Left ventricle myocardium superior (tissue), 1 donor: ENCODE results near the gene TMF1. TPM values are rescaled to one million over a fixed set of nuclear protein-coding genes. Genes with fewer than 3 reads are reported as not detected.

Experiments
- ATAC-seq: fragments of 200-7000 bp; cut with Tn5 transposase; one replicate; pipeline ENCODE4 v1.9.1; 2020; ENCODE audit warnings: mild to moderate bottlenecking, moderate library complexity
- DNase-seq: peaks from one replicate; pipeline ENCODE4 v3.0.0-alpha.2; 2020
- intact Hi-C: fragments of 100-400 bp; cut with micrococcal nuclease; formaldehyde crosslinking; loops from one replicate; pipeline ENCODE4 v1.11.0; 2022
- microRNA-seq: library from miRNA; unstranded; fragments of <30 nt; microRNA quantifications from one replicate; pipeline ENCODE4 v1.2.0, GENCODE V29; 2020; ENCODE audit warnings: borderline number of aligned reads
- total RNA-seq: library from RNA; stranded (reverse); fragmentation: NEBNext Ultra II Directional; extraction: Animal tissue kit (Norgen Biotek cat#: 25700); gene quantifications from one replicate; pipeline ENCODE4 v1.2.1, GENCODE V29; 2021
- donor health status: DM: no; HTN: yes; CAD: no; lungs with severe emphysema.

Gene TMF1
- total RNA-seq, 1 donor from 2014 or later, result 18.9 TPM

DNA sequence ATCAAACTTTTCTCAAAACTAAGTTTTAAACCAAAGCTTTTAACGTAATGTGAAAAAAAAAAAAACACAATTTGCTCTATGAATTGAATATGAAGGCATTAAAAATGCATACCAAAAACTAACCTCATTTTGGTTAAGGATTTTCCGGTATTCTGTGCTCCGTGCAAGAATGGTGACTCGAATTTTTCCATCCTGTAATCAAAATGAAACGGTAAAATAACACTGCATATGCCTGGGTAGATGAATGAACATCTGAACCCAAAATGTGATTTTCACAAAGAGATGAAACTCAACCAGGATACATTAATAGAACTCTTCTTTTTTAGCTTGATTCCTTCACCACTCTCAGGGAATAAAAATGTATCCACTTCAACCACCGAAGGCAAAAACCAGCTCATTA, 64.8 kb downstream of the TMF1 start:
- ATAC-seq (no peak), DNase-seq (no peak)
- intact Hi-C loops, result no loop called here

DNA sequence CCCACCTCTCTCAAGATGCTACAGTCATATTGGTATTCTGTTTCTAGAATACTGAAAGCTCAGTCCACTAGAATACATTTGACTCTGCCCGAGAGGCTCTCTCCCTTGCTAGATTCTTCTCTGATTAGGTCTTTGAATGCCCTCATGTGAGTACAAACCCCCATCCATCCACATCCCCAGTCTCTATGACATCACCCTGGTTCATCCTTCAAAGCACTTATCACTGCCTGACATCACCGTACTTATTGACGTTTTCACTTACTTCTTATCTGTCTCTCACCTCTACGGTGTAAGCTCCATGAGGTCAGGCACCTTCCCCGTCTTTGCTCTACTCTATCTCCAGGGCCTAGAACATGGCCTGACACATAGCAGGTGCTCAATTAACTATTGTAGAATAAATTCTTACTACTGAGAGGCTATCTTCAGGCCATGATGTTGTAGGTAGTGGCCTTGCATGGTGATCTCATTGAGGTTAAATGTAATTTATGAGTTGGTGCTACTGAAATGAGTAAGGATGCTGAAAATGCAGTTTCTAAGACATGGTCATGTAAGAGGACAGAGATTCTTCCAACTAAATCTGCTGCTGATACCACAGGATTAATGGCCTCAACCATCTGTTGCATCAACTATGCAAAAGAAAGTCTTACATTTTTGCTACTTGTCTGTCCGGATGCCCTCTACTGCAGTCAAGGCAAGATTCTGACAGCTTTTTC, 65.5 kb downstream of the TMF1 start:
- ATAC-seq (no peak), DNase-seq (no peak)
- intact Hi-C loops, result no loop called here

DNA sequence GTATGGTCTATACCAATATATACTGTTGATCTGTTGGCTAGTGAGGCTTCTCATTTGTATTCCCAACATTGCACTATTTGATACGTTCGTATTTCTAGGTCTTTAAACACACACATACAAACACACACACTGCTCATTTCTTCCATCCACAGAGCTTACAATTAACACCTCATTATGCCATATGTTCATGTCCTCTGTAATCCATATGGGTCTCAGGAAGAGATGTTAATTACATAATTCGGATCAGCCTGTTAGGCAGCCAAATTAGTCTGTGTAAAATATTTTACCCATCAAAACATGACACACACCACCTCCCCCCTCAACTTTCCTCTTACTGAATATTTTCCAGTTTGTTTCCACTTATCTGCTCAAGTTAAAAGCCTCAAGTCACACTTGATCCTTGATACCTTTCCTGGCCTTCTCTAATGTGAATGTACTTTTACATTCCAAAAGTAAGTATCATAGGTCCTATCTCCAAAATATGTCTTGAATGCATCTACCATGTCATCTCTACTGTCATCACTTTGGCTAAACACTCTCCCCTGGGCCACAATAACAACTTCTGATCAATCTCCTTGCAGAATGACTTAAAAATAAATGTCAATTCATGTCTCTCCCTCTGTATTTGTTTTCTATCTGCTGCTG, 66.9 kb downstream of the TMF1 start:
- ATAC-seq (no peak), DNase-seq (no peak)
- intact Hi-C loops, result no loop called here

DNA sequence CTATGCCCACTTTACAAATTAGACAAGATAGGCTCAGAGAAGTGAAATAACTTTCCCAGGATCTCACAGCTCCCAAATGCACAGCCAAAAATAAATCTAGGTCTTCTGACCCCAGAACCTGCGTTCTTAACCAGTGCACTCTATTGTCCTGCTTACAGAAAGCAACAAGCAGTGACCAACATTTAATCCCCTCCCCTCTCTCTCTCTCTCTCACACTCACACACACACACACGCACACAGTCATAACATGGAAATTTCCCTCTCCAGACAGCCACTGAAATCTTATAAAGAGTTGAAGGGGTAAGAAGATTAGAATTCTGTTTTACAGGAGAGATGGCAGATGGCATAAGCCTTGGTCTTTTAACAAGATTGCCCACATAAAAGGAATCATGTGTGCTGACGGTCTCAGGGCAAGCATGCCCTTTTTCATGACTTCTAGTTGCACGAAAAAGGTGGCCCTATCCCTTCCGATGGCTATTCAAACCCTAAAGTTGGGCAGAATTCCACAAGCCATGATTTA, 68.1 kb downstream of the TMF1 start:
- no peak for ATAC-seq
- intact Hi-C loops, result no loop called here
- DNase-seq, result no peak

DNA sequence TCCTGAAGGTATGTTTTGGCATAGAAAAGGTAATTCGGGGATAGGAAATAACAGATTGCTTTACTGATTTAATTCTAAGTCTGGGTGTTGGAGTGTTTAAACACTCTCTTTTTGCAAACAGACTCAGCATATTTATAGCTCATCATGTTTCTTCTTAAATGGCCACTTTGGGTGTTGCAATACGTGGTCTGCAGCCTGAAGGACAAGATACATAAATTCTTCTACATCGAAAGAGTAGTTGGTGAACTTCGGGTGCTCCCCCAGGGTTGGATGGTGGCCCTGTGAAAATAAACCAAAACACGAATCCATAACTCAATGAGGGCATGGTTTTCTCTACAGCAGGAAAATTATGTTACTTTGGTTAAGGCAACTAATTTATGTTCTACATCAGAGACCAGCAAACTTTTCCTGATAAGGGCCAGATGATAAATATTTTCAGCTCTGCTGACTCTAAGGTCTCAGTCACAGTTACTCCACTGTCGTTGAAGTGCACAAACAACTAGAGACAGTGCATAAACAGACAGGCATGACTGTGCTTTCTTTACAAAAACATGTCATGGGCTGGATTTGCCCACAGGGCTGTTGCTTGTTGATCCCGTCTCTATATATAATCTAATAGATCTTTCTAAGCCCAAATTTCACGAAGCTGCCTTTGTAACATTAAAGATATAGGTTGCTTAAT, 74.5 kb downstream of the TMF1 start:
- ATAC-seq, result no peak
- intact Hi-C loops, result no loop called here
- DNase-seq, result no peak

DNA sequence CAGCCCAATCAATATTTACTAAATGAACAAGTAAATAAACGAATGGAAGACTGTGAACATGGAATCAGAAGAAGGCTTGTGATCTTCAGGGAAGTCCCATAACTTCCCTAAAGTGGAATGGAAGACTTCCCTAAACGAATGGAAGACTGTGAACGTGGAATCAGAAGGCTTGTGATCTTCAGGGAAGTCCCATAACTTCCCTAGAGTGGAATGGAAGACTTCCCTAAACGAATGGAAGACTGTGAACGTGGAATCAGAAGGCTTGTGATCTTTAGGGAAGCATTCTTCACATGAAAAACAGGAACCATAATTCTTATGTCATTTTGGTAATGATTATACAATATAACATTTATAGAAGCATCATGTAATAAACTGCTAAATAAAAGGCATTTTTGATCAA, 77.4 kb downstream of the TMF1 start:
- DNase-seq (no peak), ATAC-seq (no peak)
- intact Hi-C loops, result no loop called here

DNA sequence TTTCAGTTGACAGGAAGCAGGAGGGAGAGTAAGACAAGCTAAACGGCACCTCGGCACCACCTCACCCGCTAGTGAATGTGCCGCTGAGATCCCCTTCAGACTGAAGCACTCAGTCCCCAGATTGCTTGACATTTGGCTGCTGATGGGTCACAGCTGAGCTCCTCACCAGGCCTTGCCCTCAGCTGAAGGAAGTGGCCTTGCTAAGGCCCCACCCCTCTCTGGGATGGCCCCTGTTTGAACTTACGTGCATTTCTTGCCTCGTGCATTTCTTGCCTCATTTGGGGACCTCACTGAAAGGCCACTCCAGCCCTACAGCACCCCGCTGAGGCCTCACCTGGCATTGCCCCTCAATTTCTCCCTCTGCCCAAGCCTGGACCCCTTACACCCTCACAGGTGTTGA, 78.5 kb downstream of the TMF1 start:
- DNase-seq, result no peak
- intact Hi-C loops, result no loop called here
- no peak for ATAC-seq

DNA sequence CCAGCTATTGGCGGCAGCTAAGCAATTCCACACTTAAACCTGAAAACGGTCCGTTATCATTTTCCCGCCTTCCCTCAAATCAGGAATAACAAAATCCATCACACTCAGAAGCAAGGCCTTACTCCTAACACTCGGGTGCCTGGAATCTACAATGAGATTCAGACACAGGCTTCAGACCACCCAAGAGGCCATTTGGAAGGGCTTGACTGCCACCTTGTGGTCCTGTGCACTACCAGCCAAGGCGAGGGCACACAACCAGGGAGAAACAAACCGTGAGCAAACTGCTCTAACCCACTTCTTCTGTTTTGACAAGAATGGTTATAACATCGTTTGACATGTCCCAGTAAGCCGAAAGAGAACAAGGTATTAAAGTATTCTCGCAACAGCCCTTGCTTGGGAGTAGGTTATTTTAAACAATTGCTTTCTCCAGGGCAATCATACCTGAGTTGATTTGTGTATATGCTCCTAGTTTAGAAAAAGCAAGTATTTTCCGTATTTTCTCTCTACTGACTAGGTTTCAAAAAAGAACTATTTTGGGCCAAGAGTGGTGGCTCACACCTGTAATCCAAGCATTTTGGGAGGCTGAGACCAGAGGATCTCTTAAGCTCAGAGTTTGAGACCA, 79.7 kb downstream of the TMF1 start:
- intact Hi-C loops, result no loop called here
- peak; percentile 42 for DNase-seq
- ATAC-seq, result peak; percentile 72

Small RNA genes within 50 kb of the gene (microRNA-seq; reads per million reads assigned to microRNA genes)
- gene MIR3136, result not detected

Other genes with a start within 250 kb of the TMF1 start
- gene TAFA4, start 119.8 kb downstream of the TMF1 start, total RNA-seq, result not detected
- 17.1 TPM for gene EOGT, start 38.6 kb downstream of the TMF1 start, total RNA-seq
- gene UBA3, start 28.0 kb upstream of the TMF1 start, total RNA-seq, result 93.4 TPM
- 214 TPM for gene ARL6IP5, start 32.6 kb upstream of the TMF1 start, total RNA-seq
- gene LMOD3, start 70.3 kb upstream of the TMF1 start, total RNA-seq, result 162 TPM